Tongue (tissue), 2 donors: ENCODE results near the gene HSD11B1. TPM values are rescaled to one million over a fixed set of nuclear protein-coding genes. Genes with fewer than 3 reads are reported as not detected.

Experiments used
- DNase-seq: peaks from one replicate; pipeline ENCODE4 v3.0.0-alpha.2; 2015
- total RNA-seq: library from RNA; depleted of rRNA; stranded (reverse); fragments of >200 nt; gene quantifications from one replicate; pipeline ENCODE4 v1.2.3, GENCODE V29; 2014

The HSD11B1 gene
- total RNA-seq, result 1.1 TPM

GRCh38 chr1:209704584-209704983 lies at the start of gene HSD11B1:
Gene HSD11B1 (plus strand): TSS chr1:209704846. CDS start chr1:209704943, 97 bp downstream.
- DNase-seq, result peak; percentile 52

- no peak for DNase-seq
Observed at GRCh38 chr1:209655411-209656231, 49.0 kb upstream of the HSD11B1 start.

GRCh38 chr1:209657140-209657879 lies 47.3 kb upstream of the HSD11B1 start:
- no peak for DNase-seq

- no peak for DNase-seq
Observed at GRCh38 chr1:209657918-209658317, 46.7 kb upstream of the HSD11B1 start.

GRCh38 chr1:209659909-209660308 lies 44.7 kb upstream of the HSD11B1 start:
- no peak for DNase-seq

GRCh38 chr1:209661071-209661470 lies 43.6 kb upstream of the HSD11B1 start:
- no peak for DNase-seq

GRCh38 chr1:209662879-209663327 lies 41.7 kb upstream of the HSD11B1 start:
- no peak for DNase-seq

- no peak for DNase-seq
Observed at GRCh38 chr1:209667103-209667502, 37.5 kb upstream of the HSD11B1 start.

- no peak for DNase-seq
Observed at GRCh38 chr1:209667708-209668107, 36.9 kb upstream of the HSD11B1 start.

GRCh38 chr1:209670441-209671082 lies 34.1 kb upstream of the HSD11B1 start:
- no peak for DNase-seq

- no peak for DNase-seq
Observed at GRCh38 chr1:209672705-209673630, 31.7 kb upstream of the HSD11B1 start.

- no peak for DNase-seq
Observed at GRCh38 chr1:209673631-209674417, 30.8 kb upstream of the HSD11B1 start.

GRCh38 chr1:209674957-209675564 lies 29.6 kb upstream of the HSD11B1 start, which contains the start of gene G0S2:
Gene G0S2 (plus strand): TSS chr1:209675412. CDS start chr1:209675685, 273 bp downstream.
- peak; percentile 84 for DNase-seq

GRCh38 chr1:209675565-209676154 lies 29.0 kb upstream of the HSD11B1 start:
- DNase-seq, result peak; percentile 68

- no peak for DNase-seq
Observed at GRCh38 chr1:209678981-209679539, 25.6 kb upstream of the HSD11B1 start.

GRCh38 chr1:209685821-209686220 lies 18.8 kb upstream of the HSD11B1 start:
- no peak for DNase-seq

- DNase-seq, result no peak
Observed at GRCh38 chr1:209686322-209686721, 18.3 kb upstream of the HSD11B1 start.

- peak; percentile 89 for DNase-seq
Observed at GRCh38 chr1:209688746-209689234, 15.9 kb upstream of the HSD11B1 start.

GRCh38 chr1:209689477-209689876 lies 15.2 kb upstream of the HSD11B1 start:
- DNase-seq, result peak; percentile 46
